SK-N-SH (cell line): ENCODE data around the gene ZNF208. TPM values are rescaled to one million over a fixed set of nuclear protein-coding genes. Genes with fewer than 3 reads are reported as not detected.

Source experiments
- CTCF ChIA-PET: fragments of 300-600, 350-600 bp; formaldehyde crosslinking; extraction: SDS; loops from one replicate; lab custom pipeline; 2021; lab: Yijun Ruan, JAX
- POLR2A ChIA-PET: fragments of 350-600 bp; sonication (Branson Sonifier 250); formaldehyde crosslinking; extraction: SDS; loops from one replicate; lab custom pipeline; 2020; ENCODE audit warnings: antibody characterized with exemption, inconsistent platforms; lab: Yijun Ruan, JAX
- DNase-seq: peaks from one replicate; pipeline ENCODE4 v3.0.0; 2012
- H2AFZ ChIP-seq: fragments of 200-600 bp; sonication (generic); 2 replicates; pipeline ENCODE4 v1.8.1; 2016; ENCODE audit warnings: antibody characterized with exemption, mild to moderate bottlenecking, low read depth
- H3F3A ChIP-seq: fragments of 200-600 bp; sonication (generic); replicated peaks from 2 replicates; pipeline ENCODE3; 2016; ENCODE audit warnings: antibody characterized with exemption, mild to moderate bottlenecking; ENCODE audit not compliant: insufficient read depth
- H3K27ac ChIP-seq, 2 experiments: fragments of 200-500 bp in 1 of 2; fragments of 200-600 bp in 1 of 2; sonication (Bioruptor generic) in 1 of 2; sonication (generic), shearing (Covaris generic) in 1 of 2; 2 replicates each; pipeline versions ENCODE4 v1.5.1 to v1.6.1; 2014 to 2016; ENCODE audit warnings: low read depth in 2 of 2, inconsistent platforms in 1 of 2, low read length in 1 of 2, mild to moderate bottlenecking in 1 of 2, mixed read lengths in 1 of 2
- H3K27me3 ChIP-seq: fragments of 200-600 bp; sonication (generic), shearing (Covaris generic); 2 replicates; pipeline ENCODE4 v1.6.1; 2016; ENCODE audit warnings: mixed run types; ENCODE audit not compliant: insufficient read depth
- H3K36me3 ChIP-seq, 2 experiments: fragments of 200-500 bp in 1 of 2; fragments of 200-600 bp in 1 of 2; sonication (Bioruptor generic) in 1 of 2; sonication (generic) in 1 of 2; replicated peaks in 1 of 2; 2 replicates each; pipeline versions ENCODE3 to v1.5.1; 2014 to 2016; ENCODE audit warnings: low read length in 1 of 2, mild to moderate bottlenecking in 1 of 2; ENCODE audit not compliant: insufficient read depth in 2 of 2, control insufficient read depth in 1 of 2
- H3K4me1 ChIP-seq, 2 experiments: fragments of 200-500 bp in 1 of 2; fragments of 200-600 bp in 1 of 2; sonication (Bioruptor generic) in 1 of 2; sonication (generic), shearing (Covaris generic) in 1 of 2; 2 replicates each; pipeline versions ENCODE4 v1.5.1 to v1.6.1; 2014 to 2016; ENCODE audit warnings: low read depth in 1 of 2, low read length in 1 of 2, mixed run types in 1 of 2; ENCODE audit not compliant: insufficient read depth in 2 of 2, control insufficient read depth in 1 of 2
- H3K4me2 ChIP-seq: fragments of 200-600 bp; sonication (generic), shearing (Covaris generic); 2 replicates; pipeline ENCODE4 v1.6.1; 2017; ENCODE audit warnings: mixed run types
- H3K4me3 ChIP-seq, 2 experiments: fragments of 200-500 bp in 1 of 2; fragments of 200-600 bp in 1 of 2; sonication (Bioruptor generic) in 1 of 2; sonication (generic), shearing (Covaris generic) in 1 of 2; 2 replicates each; pipeline versions ENCODE4 v1.5.1 to v1.8.1; 2014 to 2016; ENCODE audit warnings: low read depth in 2 of 2, inconsistent platforms in 1 of 2, low read length in 1 of 2, mild to moderate bottlenecking in 1 of 2, mixed read lengths in 1 of 2, moderate library complexity in 1 of 2
- H3K79me2 ChIP-seq: fragments of 200-600 bp; sonication (generic); 2 replicates; pipeline ENCODE4 v1.8.1; 2017; ENCODE audit warnings: mild to moderate bottlenecking; ENCODE audit not compliant: insufficient read depth
- H3K9ac ChIP-seq: fragments of 200-600 bp; sonication (generic); 2 replicates; pipeline ENCODE4 v1.6.1; 2017; ENCODE audit warnings: mixed run types
- H3K9me2 ChIP-seq: fragments of 200-600 bp; sonication (generic); 2 replicates; pipeline ENCODE4 v1.6.1; 2017; ENCODE audit warnings: mixed run types
- H3K9me3 ChIP-seq: fragments of 200-600 bp; sonication (generic); 2 replicates; pipeline ENCODE4 v1.6.1; 2017; ENCODE audit warnings: mixed run types, mild to moderate bottlenecking, moderate library complexity
- H4K20me1 ChIP-seq: fragments of 200-600 bp; sonication (generic); 2 replicates; pipeline ENCODE4 v1.6.1; 2017; ENCODE audit warnings: mild to moderate bottlenecking, mixed run types; ENCODE audit not compliant: insufficient read depth
- CHD2 ChIP-seq: fragments of 150-350 bp; IDR thresholded peaks from 2 replicates; pipeline ENCODE4 v1.6.1; 2018; ENCODE audit warnings: low read length; ENCODE audit not compliant: partially characterized antibody
- ELF1 ChIP-seq: IDR thresholded peaks from 2 replicates; pipeline ENCODE4 v1.4.0; 2012
- FOSL2 ChIP-seq: IDR thresholded peaks from 2 replicates; pipeline ENCODE4 v1.4.0; 2012; ENCODE audit warnings: low read depth, mild to moderate bottlenecking, moderate library complexity, borderline replicate concordance
- JUND ChIP-seq: IDR thresholded peaks from 2 replicates; pipeline ENCODE4 v1.4.0; 2012
- PBX3 ChIP-seq: IDR thresholded peaks from 2 replicates; pipeline ENCODE4; 2012
- POLR2AphosphoS5 ChIP-seq: IDR thresholded peaks from 2 replicates; pipeline ENCODE4 v1.6.1; 2012; ENCODE audit warnings: low read depth, low read length
- RAD21 ChIP-seq: IDR thresholded peaks from 2 replicates; pipeline ENCODE4 v1.6.1; 2012; ENCODE audit warnings: mild to moderate bottlenecking, low read length
- RCOR1 ChIP-seq: fragments of 150-350 bp; IDR thresholded peaks from 2 replicates; pipeline ENCODE4 v1.6.1; 2017; ENCODE audit warnings: antibody characterized with exemption, low read length
- SMC3 ChIP-seq: IDR thresholded peaks from 2 replicates; pipeline ENCODE4 v1.6.1; 2012; ENCODE audit warnings: low read depth, low read length, improper control_type of control experiment
- USF2 ChIP-seq: fragments of 150-350 bp; IDR thresholded peaks from 2 replicates; pipeline ENCODE4 v1.6.1; 2017; ENCODE audit warnings: antibody characterized with exemption, low read length, low read depth, borderline replicate concordance
- YY1 ChIP-seq: IDR thresholded peaks from 2 replicates; pipeline ENCODE4 v1.4.0; 2012; ENCODE audit warnings: low read depth, mild to moderate bottlenecking
- ZBTB33 ChIP-seq: IDR thresholded peaks from 2 replicates; pipeline ENCODE4 v1.4.0; 2012; ENCODE audit warnings: low read depth, borderline replicate concordance
- WGBS: methylation state at CpG from one replicate; pipeline ENCODE4 v1.1.6; 2017; ENCODE audit warnings: low lambda C conversion rate; 5-methylcytosine and 5-hydroxymethylcytosine counted together
- polyA plus RNA-seq, 3 experiments: library from polyadenylated mRNA; depleted of rRNA; stranded (reverse); fragments of >200 nt; gene quantifications; 2 replicates each; pipeline ENCODE4 v1.2.3, GENCODE V29; 2012
- TF ChIP-seq, protein P1 (sequence below): fragments of 200-600 bp; sonication (generic); IDR thresholded peaks from 2 replicates; pipeline ENCODE4 v1.6.1; 2017; ENCODE audit warnings: antibody characterized with exemption, mild to moderate bottlenecking, moderate library complexity
- TF ChIP-seq, protein P2 (sequence below): IDR thresholded peaks from 2 replicates; pipeline ENCODE4 v1.4.0; 2012; ENCODE audit warnings: low read depth, borderline replicate concordance
- TF ChIP-seq, protein P3 (sequence below): fragments of 150-350 bp; IDR thresholded peaks from 2 replicates; pipeline ENCODE4 v1.6.1; 2016; ENCODE audit warnings: mild to moderate bottlenecking, low read depth, low read length

ZNF208 gene
- polyA plus RNA-seq, 1 of the 3 experiments (the other 2 are of a cell fraction) = not detected

DNA sequence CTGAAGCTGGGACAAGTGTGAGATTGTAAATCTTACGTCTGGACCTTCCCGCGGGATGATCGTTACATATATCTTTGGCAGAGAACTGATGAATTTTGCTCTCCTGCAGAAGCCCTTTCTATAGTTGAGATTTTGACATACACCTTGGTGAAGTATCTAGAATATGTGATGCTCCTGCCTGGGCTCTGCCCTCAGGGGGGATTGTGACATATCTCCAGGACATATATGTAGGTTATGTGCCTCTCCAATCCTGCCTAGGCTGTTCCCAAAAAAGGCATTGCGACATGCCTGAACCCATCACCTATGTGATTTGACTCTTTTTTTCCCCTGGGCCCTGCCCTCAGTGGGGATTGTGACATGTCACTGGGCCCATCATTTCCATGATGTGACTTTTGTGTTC is 76.6 kb downstream of the ZNF208 start:
- no peak overlapping the region for H2AFZ ChIP-seq
- ChIA-PET CTCF (no interaction called here), POLR2A (no interaction called here)
- no peak overlapping the region for H3K4me3 ChIP-seq
- no peak for DNase-seq
- H3K4me2 ChIP-seq = no peak overlapping the region
- no peaks in the 10 kb centered on the region for H3K79me2 ChIP-seq
- no peak overlapping the region for H3K27ac ChIP-seq
- TF ChIP-seq ZBTB33 (no peak), YY1 (no peak), JUND (no peak), FOSL2 (no peak), POLR2AphosphoS5 (no peak), SMC3 (no peak)
- TF ChIP-seq, protein P1, sequence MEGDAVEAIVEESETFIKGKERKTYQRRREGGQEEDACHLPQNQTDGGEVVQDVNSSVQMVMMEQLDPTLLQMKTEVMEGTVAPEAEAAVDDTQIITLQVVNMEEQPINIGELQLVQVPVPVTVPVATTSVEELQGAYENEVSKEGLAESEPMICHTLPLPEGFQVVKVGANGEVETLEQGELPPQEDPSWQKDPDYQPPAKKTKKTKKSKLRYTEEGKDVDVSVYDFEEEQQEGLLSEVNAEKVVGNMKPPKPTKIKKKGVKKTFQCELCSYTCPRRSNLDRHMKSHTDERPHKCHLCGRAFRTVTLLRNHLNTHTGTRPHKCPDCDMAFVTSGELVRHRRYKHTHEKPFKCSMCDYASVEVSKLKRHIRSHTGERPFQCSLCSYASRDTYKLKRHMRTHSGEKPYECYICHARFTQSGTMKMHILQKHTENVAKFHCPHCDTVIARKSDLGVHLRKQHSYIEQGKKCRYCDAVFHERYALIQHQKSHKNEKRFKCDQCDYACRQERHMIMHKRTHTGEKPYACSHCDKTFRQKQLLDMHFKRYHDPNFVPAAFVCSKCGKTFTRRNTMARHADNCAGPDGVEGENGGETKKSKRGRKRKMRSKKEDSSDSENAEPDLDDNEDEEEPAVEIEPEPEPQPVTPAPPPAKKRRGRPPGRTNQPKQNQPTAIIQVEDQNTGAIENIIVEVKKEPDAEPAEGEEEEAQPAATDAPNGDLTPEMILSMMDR = no peak
- TF ChIP-seq, protein P2, sequence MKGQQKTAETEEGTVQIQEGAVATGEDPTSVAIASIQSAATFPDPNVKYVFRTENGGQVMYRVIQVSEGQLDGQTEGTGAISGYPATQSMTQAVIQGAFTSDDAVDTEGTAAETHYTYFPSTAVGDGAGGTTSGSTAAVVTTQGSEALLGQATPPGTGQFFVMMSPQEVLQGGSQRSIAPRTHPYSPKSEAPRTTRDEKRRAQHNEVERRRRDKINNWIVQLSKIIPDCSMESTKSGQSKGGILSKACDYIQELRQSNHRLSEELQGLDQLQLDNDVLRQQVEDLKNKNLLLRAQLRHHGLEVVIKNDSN = no peak
- H4K20me1 ChIP-seq = no peaks in the 10 kb centered on the region
- no peaks in the 10 kb centered on the region for H3K27me3 ChIP-seq
- H3K9ac ChIP-seq = no peak overlapping the region
- H3F3A ChIP-seq = no peaks in the 10 kb centered on the region
- WGBS = 77% methylated on average over 5 of the region's 5 CpGs
- no peaks in the 10 kb centered on the region for H3K36me3 ChIP-seq
- H3K9me2 ChIP-seq = no peaks in the 10 kb centered on the region
- H3K9me3 ChIP-seq = no peaks in the 10 kb centered on the region
- no peaks in the 10 kb centered on the region for H3K4me1 ChIP-seq

DNA sequence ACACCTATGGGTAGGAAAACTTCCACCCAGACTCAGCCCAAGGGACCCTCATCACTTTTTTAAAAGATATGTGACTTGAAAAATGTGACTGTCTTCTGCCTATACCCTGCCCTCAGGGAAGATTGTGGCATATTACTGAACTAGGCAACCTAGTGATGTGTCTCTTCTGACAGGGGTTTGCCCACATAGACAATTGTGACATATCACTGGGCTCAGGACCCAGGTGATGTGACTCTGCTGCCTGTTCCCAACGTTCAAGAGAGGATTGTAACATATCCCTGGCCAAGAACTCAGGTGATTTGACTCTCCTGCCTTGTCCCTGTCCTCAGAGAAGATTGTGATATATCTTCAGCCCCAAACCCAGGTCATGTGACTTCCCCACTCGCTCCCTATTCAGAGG is 88.5 kb downstream of the ZNF208 start:
- no peak for TF ChIP-seq RCOR1
- TF ChIP-seq PBX3 = no peak
- TF ChIP-seq, protein P3, sequence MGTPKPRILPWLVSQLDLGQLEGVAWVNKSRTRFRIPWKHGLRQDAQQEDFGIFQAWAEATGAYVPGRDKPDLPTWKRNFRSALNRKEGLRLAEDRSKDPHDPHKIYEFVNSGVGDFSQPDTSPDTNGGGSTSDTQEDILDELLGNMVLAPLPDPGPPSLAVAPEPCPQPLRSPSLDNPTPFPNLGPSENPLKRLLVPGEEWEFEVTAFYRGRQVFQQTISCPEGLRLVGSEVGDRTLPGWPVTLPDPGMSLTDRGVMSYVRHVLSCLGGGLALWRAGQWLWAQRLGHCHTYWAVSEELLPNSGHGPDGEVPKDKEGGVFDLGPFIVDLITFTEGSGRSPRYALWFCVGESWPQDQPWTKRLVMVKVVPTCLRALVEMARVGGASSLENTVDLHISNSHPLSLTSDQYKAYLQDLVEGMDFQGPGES = no peak
- TF ChIP-seq ELF1 = no peak
- TF ChIP-seq CHD2 = no peak
- no peak for TF ChIP-seq USF2
- no peak for TF ChIP-seq RAD21
- TF ChIP-seq, protein P1 = no peak
- no peak for DNase-seq
- 0% methylated on average over 2 of the region's 2 CpGs for WGBS
- H3K9me3 ChIP-seq = no peaks in the 10 kb centered on the region
- H3K4me3 ChIP-seq = no peak overlapping the region
- H3K9ac ChIP-seq = no peak overlapping the region
- H3K27me3 ChIP-seq = no peaks in the 10 kb centered on the region
- no peaks in the 10 kb centered on the region for H4K20me1 ChIP-seq
- POLR2A ChIA-PET = no interaction called here
- H3F3A ChIP-seq = no peaks in the 10 kb centered on the region
- no peak overlapping the region for H3K4me2 ChIP-seq
- H2AFZ ChIP-seq = no peak overlapping the region
- CTCF ChIA-PET = no interaction called here
- H3K36me3 ChIP-seq = no peaks in the 10 kb centered on the region
- no peaks in the 10 kb centered on the region for H3K4me1 ChIP-seq
- H3K79me2 ChIP-seq = no peaks in the 10 kb centered on the region
- no peaks in the 10 kb centered on the region for H3K9me2 ChIP-seq
- H3K27ac ChIP-seq = no peak overlapping the region
